Keratinocyte (primary cell): ENCODE results near the gene CASP9.

Experiments used
- CTCF ChIP-seq, 3 experiments: IDR thresholded peaks in 1 of 3; conservative IDR thresholded peaks in 1 of 3; optimal IDR thresholded peaks in 1 of 3; 2 replicates in 2 of 3; 3 replicates in 1 of 3; pipeline versions ENCODE3 to v1.5.1; 2011; ENCODE audit warnings: low read length in 3 of 3, mild to moderate bottlenecking in 3 of 3, moderate library complexity in 2 of 3, control low read depth in 1 of 3, inconsistent platforms in 1 of 3; ENCODE audit not compliant: insufficient read depth in 2 of 3; ENCODE audit errors: extremely low read depth in 1 of 3
- EZH2 ChIP-seq: IDR thresholded peaks from one replicate; pipeline ENCODE4 v1.6.1; 2012; ENCODE audit warnings: inconsistent platforms, mild to moderate bottlenecking, low read length, moderate library complexity

GRCh38 chr1:15456313-15456954, 67.6 kb downstream of the CASP9 start, which contains the start of gene CELA2A:
- TF ChIP-seq EZH2 (no peak), CTCF (optimal IDR thresholded peaks at IDR 0.05 in 1 of 3, IDR thresholded peaks at IDR 0.05 in 1 of 3, conservative IDR thresholded peaks at IDR 0.05 in 1 of 3; ENCODE audit: extremely low read depth in 1 of 3, insufficient read depth in 2 of 3, low read length in 3 of 3) (no peak)
